ENCODE results near the gene SETD7. TPM values are rescaled to one million over a fixed set of nuclear protein-coding genes. Genes with fewer than 3 reads are reported as not detected.

SETD7 gene
- total RNA-seq, 1 experiment from 2014 or later: 41.6 TPM

DNA sequence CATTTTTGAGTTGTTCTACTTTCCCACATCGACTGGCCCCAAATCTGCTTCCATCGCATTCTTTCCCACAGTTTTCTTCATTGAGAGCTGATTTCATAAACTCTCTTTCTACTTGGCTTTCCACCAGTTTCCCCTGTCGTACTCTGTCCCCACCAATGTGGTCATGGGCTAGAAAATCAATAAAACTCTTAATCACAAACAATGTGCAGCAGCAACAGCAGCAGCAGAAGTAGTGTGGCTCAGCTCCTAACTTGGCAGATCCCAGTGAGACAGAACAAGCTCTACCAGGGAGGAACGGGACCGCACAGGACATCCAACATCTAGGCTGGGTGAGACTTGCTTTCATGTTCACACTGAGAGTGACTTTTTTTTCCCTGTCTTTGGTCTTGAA lies 3.1 kb upstream of the SETD7 start:
- intact Hi-C loops (cut with micrococcal nuclease): no loop called here
- no peaks in the 10 kb centered on the region; the same call in 1 of the 2 replicates for H3K27me3 ChIP-seq (ENCODE audit: insufficient read depth, low read length)

More for the DNA sequence above, 3.1 kb upstream of the SETD7 start:
- TF ChIP-seq, protein P1, sequence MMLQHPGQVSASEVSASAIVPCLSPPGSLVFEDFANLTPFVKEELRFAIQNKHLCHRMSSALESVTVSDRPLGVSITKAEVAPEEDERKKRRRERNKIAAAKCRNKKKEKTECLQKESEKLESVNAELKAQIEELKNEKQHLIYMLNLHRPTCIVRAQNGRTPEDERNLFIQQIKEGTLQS (IDR thresholded peaks at IDR 0.05): no peak
- no peak for TF ChIP-seq SIN3A (IDR thresholded peaks at IDR 0.05; ENCODE audit: low read depth)
- TF ChIP-seq, protein P2, sequence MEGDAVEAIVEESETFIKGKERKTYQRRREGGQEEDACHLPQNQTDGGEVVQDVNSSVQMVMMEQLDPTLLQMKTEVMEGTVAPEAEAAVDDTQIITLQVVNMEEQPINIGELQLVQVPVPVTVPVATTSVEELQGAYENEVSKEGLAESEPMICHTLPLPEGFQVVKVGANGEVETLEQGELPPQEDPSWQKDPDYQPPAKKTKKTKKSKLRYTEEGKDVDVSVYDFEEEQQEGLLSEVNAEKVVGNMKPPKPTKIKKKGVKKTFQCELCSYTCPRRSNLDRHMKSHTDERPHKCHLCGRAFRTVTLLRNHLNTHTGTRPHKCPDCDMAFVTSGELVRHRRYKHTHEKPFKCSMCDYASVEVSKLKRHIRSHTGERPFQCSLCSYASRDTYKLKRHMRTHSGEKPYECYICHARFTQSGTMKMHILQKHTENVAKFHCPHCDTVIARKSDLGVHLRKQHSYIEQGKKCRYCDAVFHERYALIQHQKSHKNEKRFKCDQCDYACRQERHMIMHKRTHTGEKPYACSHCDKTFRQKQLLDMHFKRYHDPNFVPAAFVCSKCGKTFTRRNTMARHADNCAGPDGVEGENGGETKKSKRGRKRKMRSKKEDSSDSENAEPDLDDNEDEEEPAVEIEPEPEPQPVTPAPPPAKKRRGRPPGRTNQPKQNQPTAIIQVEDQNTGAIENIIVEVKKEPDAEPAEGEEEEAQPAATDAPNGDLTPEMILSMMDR (IDR thresholded peaks at IDR 0.05 in 2 of 3, conservative IDR thresholded peaks at IDR 0.05 in 1 of 3; ENCODE audit: borderline replicate concordance in 1 of 3, insufficient read depth in 1 of 3, low read depth in 2 of 3, low read length in 2 of 3): no peak
- peaks cover 12 to 31% of the 10 kb centered on the region in 2 experiments; a peak in 3 of 4 replicates for H3K4me1 ChIP-seq (ENCODE audit: control insufficient read depth in 1 of 2, insufficient read depth in 2 of 2, low read length in 2 of 2)
- no TSS peak for BruUV-seq (replicated peaks)
- no peak overlapping the region for H3K4me3 ChIP-seq (replicated peaks in 1 of 2; ENCODE audit: low read depth in 1 of 2, low read length in 2 of 2)
- CTCF ChIA-PET: no interaction called here
- H3K9ac ChIP-seq (ENCODE audit: low read length): no peak overlapping the region
- peaks cover 11% of the 10 kb centered on the region for H3K79me2 ChIP-seq (ENCODE audit: insufficient read depth, low read length)
- POLR2A ChIA-PET: no interaction called here
- H4K20me1 ChIP-seq (ENCODE audit: insufficient read depth): no peaks in the 10 kb centered on the region
- RAD21 ChIA-PET (ENCODE audit: low non-redundant PET in 1 of 2, low total read pairs in 2 of 2, uncharacterized antibody in 2 of 2, unreplicated experiment in 2 of 2): no interaction called here
- H3K9me2 ChIP-seq (ENCODE audit: insufficient read depth): no peaks in the 10 kb centered on the region
- H3K36me3 ChIP-seq (ENCODE audit: control insufficient read depth in 1 of 2, insufficient read depth in 2 of 2, low read length in 2 of 2): no peaks in the 10 kb centered on the region
- H2AFZ ChIP-seq (ENCODE audit: low read depth, low read length, poor library complexity, severe bottlenecking): no peak overlapping the region
- no peak overlapping the region for H3K27ac ChIP-seq (ENCODE audit: low read depth, low read length)
- no peak for DNase-seq (ENCODE audit: low read depth, low spot score)
- no peak for ATAC-seq
- no peaks in the 10 kb centered on the region for H3K9me3 ChIP-seq (ENCODE audit: control insufficient read depth in 1 of 2, insufficient read depth in 1 of 2, low read depth in 1 of 2, low read length in 2 of 2)
- no peak overlapping the region for H3K4me2 ChIP-seq (ENCODE audit: low read length)

All from HCT116 (cell line).